PC-3 (cell line): ENCODE results near the gene KRTAP5-10. TPM values are rescaled to one million over a fixed set of nuclear protein-coding genes. Genes with fewer than 3 reads are reported as not detected.

Experiments used
- ATAC-seq: fragments of 200-7000 bp; cut with Tn5 transposase; 2 replicates; pipeline ENCODE4 v1.9.1; 2020; ENCODE audit warnings: mild to moderate bottlenecking, moderate library complexity
- BruUV-seq: library from RNA; stranded (reverse); fragments of 400-500 nt; replicated peaks from 2 replicates; lab custom pipeline; 2021; lab: Mats Ljungman, UMichigan
- CTCF ChIA-PET: fragments of 300-600 bp; sonication (Branson Sonifier 250); formaldehyde crosslinking; loops from one replicate; lab custom pipeline; 2022; ENCODE audit warnings: antibody characterized with exemption; lab: Charles Lee
- POLR2A ChIA-PET: fragments of 300-600 bp; sonication (Branson Sonifier 250); formaldehyde crosslinking; loops from one replicate; lab custom pipeline; 2022; ENCODE audit warnings: antibody characterized with exemption; ENCODE audit not compliant: unreplicated experiment; lab: Charles Lee
- DNase-seq: peaks from one replicate; pipeline ENCODE4 v3.0.0-alpha.2; 2015
- H2AFZ ChIP-seq: fragments of 300-600 bp; sonication (generic); 2 replicates; pipeline ENCODE4 v1.6.0; 2016; ENCODE audit warnings: antibody characterized with exemption, low read length
- H3F3A ChIP-seq: fragments of 300-600 bp; sonication (generic); one replicate; pipeline ENCODE4 v1.6.0; 2017; ENCODE audit warnings: antibody characterized with exemption, low read length, control low read depth, mild to moderate bottlenecking; ENCODE audit not compliant: unreplicated experiment
- H3K27ac ChIP-seq: fragments of 300-600 bp; sonication (generic); 2 replicates; pipeline ENCODE4 v1.5.1; 2016; ENCODE audit warnings: mild to moderate bottlenecking, low read length
- H3K27me3 ChIP-seq: fragments of 300-600 bp; sonication (generic); 2 replicates; pipeline ENCODE4 v1.6.1; 2016; ENCODE audit warnings: low read length, mixed read lengths
- H3K36me3 ChIP-seq: fragments of 300-600 bp; sonication (generic); 2 replicates; pipeline ENCODE4 v1.6.1; 2016; ENCODE audit warnings: low read depth, mixed run types, low read length, mixed read lengths
- H3K4me1 ChIP-seq: fragments of 300-600 bp; sonication (generic); 2 replicates; pipeline ENCODE4 v1.5.1; 2016; ENCODE audit warnings: low read length; ENCODE audit not compliant: insufficient read depth
- H3K4me2 ChIP-seq: fragments of 300-600 bp; sonication (generic); 2 replicates; pipeline ENCODE4 v1.6.0; 2016; ENCODE audit warnings: low read length
- H3K4me3 ChIP-seq: fragments of 300-600 bp; sonication (generic); 2 replicates; pipeline ENCODE4 v1.5.1; 2016; ENCODE audit warnings: mild to moderate bottlenecking, low read length, mixed read lengths
- H3K79me2 ChIP-seq: fragments of 300-600 bp; sonication (generic); 2 replicates; pipeline ENCODE4 v1.6.1; 2017; ENCODE audit warnings: low read length, mixed read lengths
- H3K9ac ChIP-seq: fragments of 300-600 bp; sonication (generic); 2 replicates; pipeline ENCODE4 v1.6.0; 2016; ENCODE audit warnings: mild to moderate bottlenecking, low read length
- H3K9me2 ChIP-seq: fragments of 300-600 bp; sonication (generic); replicated peaks from 2 replicates; pipeline ENCODE4 v1.6.1; 2016; ENCODE audit warnings: mixed run types, low read length, mixed read lengths
- H3K9me3 ChIP-seq: fragments of 300-600 bp; sonication (generic); 2 replicates; pipeline ENCODE4 v1.6.1; 2016; ENCODE audit warnings: low read length, mixed read lengths
- H4K20me1 ChIP-seq: fragments of 300-600 bp; sonication (generic); 2 replicates; pipeline ENCODE4 v1.6.1; 2016; ENCODE audit warnings: low read length, mixed read lengths
- EZH2 ChIP-seq: fragments of 300-600 bp; sonication (generic); IDR thresholded peaks from one replicate; pipeline ENCODE4 v1.6.1; 2017; ENCODE audit warnings: antibody characterized with exemption, mild to moderate bottlenecking, low read length; ENCODE audit not compliant: unreplicated experiment
- EZH2phosphoT487 ChIP-seq: fragments of 300-600 bp; sonication (generic); IDR thresholded peaks from 2 replicates; pipeline ENCODE4 v1.6.1; 2018; ENCODE audit warnings: mild to moderate bottlenecking, antibody characterized with exemption, low read length, borderline replicate concordance
- intact Hi-C: fragments of 100-400 bp; cut with micrococcal nuclease; formaldehyde crosslinking; loops from 2 replicates; pipeline ENCODE4 v1.9.0; 2023
- total RNA-seq: library from RNA; depleted of rRNA; stranded (reverse); fragments of >200 nt; gene quantifications from 2 replicates; pipeline ENCODE4 v1.2.3, GENCODE V29; 2014
- TF ChIP-seq, protein P1 (sequence below): fragments of 300-600 bp; sonication (generic); conservative IDR thresholded peaks from 2 replicates; pipeline ENCODE4 v1.5.1; 2017; ENCODE audit warnings: antibody characterized with exemption, low read depth, mild to moderate bottlenecking, low read length

Gene KRTAP5-10
- total RNA-seq, 1 experiment from 2014 or later, result not detected

DNA sequence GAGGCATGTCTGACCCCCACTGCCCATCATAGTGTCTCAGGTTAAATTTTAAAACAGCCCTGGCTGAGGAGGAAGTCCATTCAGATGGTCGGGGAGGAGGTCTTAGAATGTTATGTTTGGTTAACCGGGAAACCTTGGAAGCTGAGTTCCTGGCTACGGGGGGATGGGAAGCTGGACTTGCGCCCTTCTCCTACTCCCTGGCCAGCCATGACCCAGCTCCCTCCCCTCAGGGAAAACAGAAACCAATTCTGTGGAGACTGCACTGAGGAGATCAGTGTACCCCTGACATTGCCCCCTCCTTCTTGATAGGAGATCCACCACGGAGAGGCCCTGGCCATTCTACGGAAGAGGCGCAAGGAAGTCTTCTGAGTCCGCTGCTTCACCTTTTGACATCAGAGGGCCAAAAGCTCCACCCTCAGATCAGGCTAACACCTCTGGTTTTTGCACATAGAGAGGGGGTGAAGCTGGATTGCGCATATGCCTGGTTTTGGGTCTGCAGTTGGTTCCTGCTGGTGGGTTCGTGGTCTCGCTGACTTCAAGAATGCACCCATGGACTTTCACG lies 19.9 kb upstream of the KRTAP5-10 start:
- Histone ChIP-seq H3K27ac (no peak overlapping the region), H3K4me2 (no peak overlapping the region), H3K4me1 (no peaks in the 10 kb centered on the region), H3K27me3 (peaks cover 64% of the 10 kb centered on the region; the same call in 1 of the 2 replicates), H3K36me3 (no peaks in the 10 kb centered on the region), H3F3A (no peaks in the 10 kb centered on the region), H2AFZ (no peak overlapping the region), H3K79me2 (no peaks in the 10 kb centered on the region), H3K9me3 (no peaks in the 10 kb centered on the region), H3K4me3 (no peak overlapping the region), H3K9me2 (no peaks in the 10 kb centered on the region), H3K9ac (no peak overlapping the region), H4K20me1 (no peaks in the 10 kb centered on the region)
- DNase-seq (no peak), ATAC-seq (no peak)
- ChIA-PET POLR2A (no interaction called here), CTCF (no interaction called here)
- TF ChIP-seq, protein P1, sequence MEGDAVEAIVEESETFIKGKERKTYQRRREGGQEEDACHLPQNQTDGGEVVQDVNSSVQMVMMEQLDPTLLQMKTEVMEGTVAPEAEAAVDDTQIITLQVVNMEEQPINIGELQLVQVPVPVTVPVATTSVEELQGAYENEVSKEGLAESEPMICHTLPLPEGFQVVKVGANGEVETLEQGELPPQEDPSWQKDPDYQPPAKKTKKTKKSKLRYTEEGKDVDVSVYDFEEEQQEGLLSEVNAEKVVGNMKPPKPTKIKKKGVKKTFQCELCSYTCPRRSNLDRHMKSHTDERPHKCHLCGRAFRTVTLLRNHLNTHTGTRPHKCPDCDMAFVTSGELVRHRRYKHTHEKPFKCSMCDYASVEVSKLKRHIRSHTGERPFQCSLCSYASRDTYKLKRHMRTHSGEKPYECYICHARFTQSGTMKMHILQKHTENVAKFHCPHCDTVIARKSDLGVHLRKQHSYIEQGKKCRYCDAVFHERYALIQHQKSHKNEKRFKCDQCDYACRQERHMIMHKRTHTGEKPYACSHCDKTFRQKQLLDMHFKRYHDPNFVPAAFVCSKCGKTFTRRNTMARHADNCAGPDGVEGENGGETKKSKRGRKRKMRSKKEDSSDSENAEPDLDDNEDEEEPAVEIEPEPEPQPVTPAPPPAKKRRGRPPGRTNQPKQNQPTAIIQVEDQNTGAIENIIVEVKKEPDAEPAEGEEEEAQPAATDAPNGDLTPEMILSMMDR, result no peak
- no peak for TF ChIP-seq EZH2
- no peak for TF ChIP-seq EZH2phosphoT487
- no TSS peak for BruUV-seq
- intact Hi-C loops, result no loop called here

DNA sequence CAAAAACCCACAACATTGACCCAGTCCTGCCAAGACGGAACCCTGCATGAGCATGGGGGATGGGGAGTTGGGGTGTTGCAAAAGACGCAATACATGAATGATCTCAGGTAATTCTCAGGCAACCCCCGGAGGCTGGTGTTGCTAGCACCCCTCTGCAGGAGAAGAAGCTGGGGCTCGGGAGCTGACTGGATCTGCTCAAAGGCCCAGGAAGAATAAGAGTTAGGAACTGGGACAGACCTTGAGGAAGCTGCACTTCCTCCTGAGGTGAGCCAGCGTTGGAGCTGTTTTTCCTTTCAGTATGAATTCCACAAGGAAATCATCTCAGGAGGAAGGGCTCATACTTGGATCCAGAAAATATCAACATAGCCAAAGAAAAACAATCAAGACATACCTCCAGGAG lies 17.2 kb upstream of the KRTAP5-10 start, which contains the start of gene KRTAP5-9:
Gene KRTAP5-9, plus strand, starts transcription at position 301 of the 400 bp plus-strand sequence. CDS start 238 bp downstream, outside the sequence.
- BruUV-seq, result no TSS peak
- Histone ChIP-seq H3K36me3 (no peaks in the 10 kb centered on the region), H2AFZ (no peak within 1 kb of the TSS), H3K4me3 (no peak within 1 kb of the TSS), H3K9me3 (no peaks in the 10 kb centered on the region), H3K27ac (no peak within 1 kb of the TSS), H3K4me1 (no peaks in the 10 kb centered on the region), H3K27me3 (peaks cover 56% of the 10 kb centered on the region; the same call in 1 of the 2 replicates), H3K4me2 (no peak within 1 kb of the TSS), H3K79me2 (no peaks in the 10 kb centered on the region), H3F3A (no peaks in the 10 kb centered on the region), H3K9me2 (no peaks in the 10 kb centered on the region), H3K9ac (no peak within 1 kb of the TSS), H4K20me1 (no peaks in the 10 kb centered on the region)
- POLR2A ChIA-PET, result no interaction called here
- DNase-seq, result no peak
- ATAC-seq, result no peak
- CTCF ChIA-PET, result no interaction called here
- TF ChIP-seq, protein P1, result no peak
- TF ChIP-seq EZH2 (no peak), EZH2phosphoT487 (no peak)
- intact Hi-C loops, result no loop called here

DNA sequence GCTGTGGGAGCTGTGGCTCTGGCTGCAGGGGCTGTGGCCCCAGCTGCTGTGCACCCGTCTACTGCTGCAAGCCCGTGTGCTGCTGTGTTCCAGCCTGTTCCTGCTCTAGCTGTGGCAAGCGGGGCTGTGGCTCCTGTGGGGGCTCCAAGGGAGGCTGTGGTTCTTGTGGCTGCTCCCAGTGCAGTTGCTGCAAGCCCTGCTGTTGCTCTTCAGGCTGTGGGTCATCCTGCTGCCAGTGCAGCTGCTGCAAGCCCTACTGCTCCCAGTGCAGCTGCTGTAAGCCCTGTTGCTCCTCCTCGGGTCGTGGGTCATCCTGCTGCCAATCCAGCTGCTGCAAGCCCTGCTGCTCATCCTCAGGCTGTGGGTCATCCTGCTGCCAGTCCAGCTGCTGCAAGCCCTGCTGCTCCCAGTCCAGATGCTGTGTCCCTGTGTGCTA lies 16.6 kb upstream of the KRTAP5-10 start:
- TF ChIP-seq, protein P1, result no peak
- no peak for TF ChIP-seq EZH2
- no peak for TF ChIP-seq EZH2phosphoT487
- H4K20me1 ChIP-seq, result no peaks in the 10 kb centered on the region
- no TSS peak for BruUV-seq
- H3K4me2 ChIP-seq, result no peak overlapping the region
- POLR2A ChIA-PET, result no interaction called here
- H3K27me3 ChIP-seq, result peaks cover 56% of the 10 kb centered on the region; the same call in 1 of the 2 replicates
- H2AFZ ChIP-seq, result no peak overlapping the region
- CTCF ChIA-PET, result no interaction called here
- H3K4me3 ChIP-seq, result no peak overlapping the region
- H3K9me3 ChIP-seq, result no peaks in the 10 kb centered on the region
- no peaks in the 10 kb centered on the region for H3F3A ChIP-seq
- ATAC-seq, result no peak
- no peaks in the 10 kb centered on the region for H3K4me1 ChIP-seq
- no peaks in the 10 kb centered on the region for H3K79me2 ChIP-seq
- H3K9ac ChIP-seq, result no peak overlapping the region
- no peak for DNase-seq
- no peak overlapping the region for H3K27ac ChIP-seq
- H3K9me2 ChIP-seq, result no peaks in the 10 kb centered on the region
- H3K36me3 ChIP-seq, result no peaks in the 10 kb centered on the region
- intact Hi-C loops, result no loop called here
